ENCODE measurements around the gene ZNF165. TPM values are rescaled to one million over a fixed set of nuclear protein-coding genes. Genes with fewer than 3 reads are reported as not detected.

Gene ZNF165
- total and polyA plus RNA-seq, 2 of the 13 experiments (the other 11 are each of a cell fraction or from before 2014, with no cell fraction given) = 0.58 to 8.6 TPM

- TF ChIP-seq RFX3 (CRISPR knock-in tag; IDR thresholded peaks at IDR 0.05) (no peak), E2F2 (CRISPR knock-in tag; IDR thresholded peaks at IDR 0.05; ENCODE audit: borderline replicate concordance) (peak; percentile 87; the same call in 1 of the 2 replicates), MAF1 (CRISPR knock-in tag; IDR thresholded peaks at IDR 0.05; ENCODE audit: borderline replicate concordance) (peak; percentile 95), RARA (CRISPR knock-in tag; IDR thresholded peaks at IDR 0.05) (no peak; the same call in 1 of the 2 replicates), IRX3 (CRISPR knock-in tag; IDR thresholded peaks at IDR 0.05; ENCODE audit: borderline replicate concordance, low read depth) (peak; percentile 47; the same call in 1 of the 2 replicates), ZBTB26 (CRISPR knock-in tag; IDR thresholded peaks at IDR 0.05; ENCODE audit: borderline replicate concordance) (peak; percentile 86; the same call in 1 of the 2 replicates), ZNF619 (CRISPR knock-in tag; IDR thresholded peaks at IDR 0.05) (0 out of 2 replicates have a peak, but pooled peaks have one; percentile 42), YEATS4 (CRISPR knock-in tag; IDR thresholded peaks at IDR 0.05; ENCODE audit: borderline replicate concordance) (peak; percentile 86; the same call in 1 of the 2 replicates), SMYD3 (CRISPR knock-in tag; IDR thresholded peaks at IDR 0.05) (no peak), CBX2 (IDR thresholded peaks at IDR 0.05; ENCODE audit: low read depth, low read length) (no peak; the same call in 1 of the 2 replicates), CBX2 (CRISPR knock-in tag; IDR thresholded peaks at IDR 0.05; ENCODE audit: low read depth) (peak; percentile 98; the same call in 1 of the 2 replicates), HHEX (CRISPR knock-in tag; IDR thresholded peaks at IDR 0.05) (no peak), RFXAP (CRISPR knock-in tag; IDR thresholded peaks at IDR 0.05; ENCODE audit: borderline replicate concordance) (peak; percentile 86; the same call in 1 of the 2 replicates), ZBTB20 (CRISPR knock-in tag; IDR thresholded peaks at IDR 0.05; ENCODE audit: borderline replicate concordance, low read depth) (peak; percentile 65), PHF21A (CRISPR knock-in tag; IDR thresholded peaks at IDR 0.05) (no peak), BRF2 (CRISPR knock-in tag; IDR thresholded peaks at IDR 0.05) (peak; percentile 37; the same call in 1 of the 2 replicates), PRPF4 (IDR thresholded peaks at IDR 0.05; ENCODE audit: low read depth, low read length, poor library complexity, severe bottlenecking) (no peak), ARNT (IDR thresholded peaks at IDR 0.05) (no peak), GATAD1 (CRISPR knock-in tag; IDR thresholded peaks at IDR 0.05) (peak; percentile 89), ZSCAN5A (CRISPR knock-in tag; IDR thresholded peaks at IDR 0.05; ENCODE audit: borderline replicate concordance) (no peak), ZNF761 (CRISPR knock-in tag; conservative IDR thresholded peaks at IDR 0.05) (peak; percentile 62; the same call in 1 of the 2 replicates), NR2F1 (CRISPR knock-in tag; IDR thresholded peaks at IDR 0.05) (0 out of 4 replicates have a peak, but pooled peaks of 1 of the 2 experiments have one; percentile 31), LCORL (IDR thresholded peaks at IDR 0.05) (no peak), LCORL (CRISPR knock-in tag; IDR thresholded peaks at IDR 0.05) (peak; percentile 91), ZSCAN22 (CRISPR knock-in tag; IDR thresholded peaks at IDR 0.05) (no peak), ZNF326 (CRISPR knock-in tag; IDR thresholded peaks at IDR 0.05; ENCODE audit: borderline replicate concordance) (no peak)
Measured at GRCh38 chr6:28104392-28105244, 24.2 kb downstream of the ZNF165 start (continued).

All from HepG2 (cell line).